Effector memory CD8-positive, alpha-beta T cell (primary cell): ENCODE data around the gene FOXE3.
"Not testable (repeated sequence)": the region's sequence is repeated elsewhere in the genome, so short reads cannot be mapped to it uniquely, and the experiment has no call there.

Experiments
- ATAC-seq: fragments of 150-1000 bp; cut with Tn5 transposase; replicated peaks from 2 replicates; pipeline ENCODE4 v1.10.0; 2021; ENCODE audit warnings: mild to moderate bottlenecking, moderate library complexity
- DNase-seq, 3 experiments: peaks; one replicate each; pipeline ENCODE4 v3.0.0; 2021
- H3K27ac Mint-ChIP-seq, 2 donors: one replicate each; pipeline ENCODE4 v1.8.0; 2022; ENCODE audit warnings: mild to moderate bottlenecking in 2 of 2, mixed read lengths in 2 of 2, moderate library complexity in 2 of 2
- H3K27me3 Mint-ChIP-seq, 2 donors: one replicate each; pipeline ENCODE4 v1.8.0; 2022; ENCODE audit warnings: mixed read lengths in 2 of 2
- H3K36me3 Mint-ChIP-seq: one replicate; pipeline ENCODE4 v1.8.0; 2022; ENCODE audit warnings: mild to moderate bottlenecking, moderate library complexity, mixed read lengths; ENCODE audit not compliant: insufficient read depth
- H3K4me1 Mint-ChIP-seq, 2 donors: one replicate each; pipeline ENCODE4 v1.8.0; 2022; ENCODE audit warnings: low read depth in 2 of 2, mixed read lengths in 2 of 2
- H3K4me3 Mint-ChIP-seq, 2 donors: one replicate each; pipeline ENCODE4 v1.8.0; 2022; ENCODE audit warnings: mild to moderate bottlenecking in 2 of 2, mixed read lengths in 2 of 2, moderate library complexity in 2 of 2
- H3K9me3 Mint-ChIP-seq, 2 donors: one replicate each; pipeline ENCODE4 v1.8.0; 2022; ENCODE audit warnings: mixed read lengths in 2 of 2

The FOXE3 gene

GRCh38 chr1:47453910-47454309 lies 37.8 kb downstream of the FOXE3 start:
- ATAC-seq, DNase-seq, H3K36me3 Mint-ChIP-seq, H3K9me3 Mint-ChIP-seq, H3K27ac Mint-ChIP-seq, H3K4me3 Mint-ChIP-seq, H3K4me1 Mint-ChIP-seq: not testable (repeated sequence)
- peaks cover 44 to 82% of the 10 kb centered on the region in 2 donors for H3K27me3 Mint-ChIP-seq

GRCh38 chr1:47456250-47456649 lies 40.2 kb downstream of the FOXE3 start:
- ATAC-seq = no peak
- no peak overlapping the region for H3K4me3 Mint-ChIP-seq
- peaks cover 67 to 75% of the 10 kb centered on the region in 2 donors for H3K27me3 Mint-ChIP-seq

GRCh38 chr1:47457547-47457946 lies 41.5 kb downstream of the FOXE3 start:
- H3K9me3 Mint-ChIP-seq, H3K36me3 Mint-ChIP-seq, ATAC-seq, H3K4me3 Mint-ChIP-seq, DNase-seq, H3K27ac Mint-ChIP-seq, H3K4me1 Mint-ChIP-seq: not testable (repeated sequence)
- H3K27me3 Mint-ChIP-seq = peaks cover 75 to 79% of the 10 kb centered on the region in 2 donors

More at GRCh38 chr1:47456250-47456649, 40.2 kb downstream of the FOXE3 start:
- Mint-ChIP-seq H3K27ac (no peak overlapping the region), H3K9me3 (no peaks in the 10 kb centered on the region), H3K36me3 (peaks cover 2% of the 10 kb centered on the region), H3K4me1 (no peaks in the 10 kb centered on the region)
- DNase-seq = no peak

GRCh38 chr1:47459253-47459788 lies 43.2 kb downstream of the FOXE3 start:
- Mint-ChIP-seq H3K4me3 (no peak overlapping the region), H3K27ac (no peak overlapping the region), H3K9me3 (no peaks in the 10 kb centered on the region), H3K27me3 (peaks cover 81 to 93% of the 10 kb centered on the region in 2 donors), H3K36me3 (peaks cover 2% of the 10 kb centered on the region), H3K4me1 (no peaks in the 10 kb centered on the region)
- no peak for DNase-seq
- ATAC-seq = no peak

- H3K9me3 Mint-ChIP-seq = no peaks in the 10 kb centered on the region
- peaks cover 79 to 88% of the 10 kb centered on the region in 2 donors for H3K27me3 Mint-ChIP-seq
- ATAC-seq (no peak), DNase-seq (no peak)
- H3K36me3 Mint-ChIP-seq = peaks cover 2% of the 10 kb centered on the region
- no peaks in the 10 kb centered on the region for H3K4me1 Mint-ChIP-seq
- no peak overlapping the region for H3K27ac Mint-ChIP-seq
- H3K4me3 Mint-ChIP-seq = no peak overlapping the region
These were observed 44.0 kb downstream of the FOXE3 start for GRCh38 chr1:47460040-47460439.

- no peak overlapping the region for H3K4me3 Mint-ChIP-seq
- no peaks in the 10 kb centered on the region for H3K9me3 Mint-ChIP-seq
- H3K27me3 Mint-ChIP-seq = peaks cover 75 to 83% of the 10 kb centered on the region in 2 donors
- ATAC-seq (no peak), DNase-seq (no peak)
- H3K4me1 Mint-ChIP-seq = no peaks in the 10 kb centered on the region
- H3K27ac Mint-ChIP-seq = no peak overlapping the region
- H3K36me3 Mint-ChIP-seq = peaks cover 2% of the 10 kb centered on the region
These were observed 44.4 kb downstream of the FOXE3 start for GRCh38 chr1:47460456-47460855.

GRCh38 chr1:47465605-47466004 lies 49.5 kb downstream of the FOXE3 start:
- Mint-ChIP-seq H3K27me3 (peaks cover 32 to 51% of the 10 kb centered on the region in 2 donors), H3K4me1 (no peaks in the 10 kb centered on the region), H3K4me3 (no peak overlapping the region), H3K9me3 (no peaks in the 10 kb centered on the region), H3K27ac (no peak overlapping the region), H3K36me3 (no peaks in the 10 kb centered on the region)
- DNase-seq (no peak), ATAC-seq (no peak)
